K562 (cell line): ENCODE results near the gene DHDH. TPM values are rescaled to one million over a fixed set of nuclear protein-coding genes. Genes with fewer than 3 reads are reported as not detected.

Experiments used
- ATAC-seq: fragments of 200-7000 bp; cut with Tn5 transposase; 3 replicates; pipeline ENCODE4 v1.9.1; 2020; ENCODE audit warnings: moderate library complexity
- BruUV-seq: library from RNA; stranded (reverse); fragments of 400-500 nt; replicated peaks from 2 replicates; lab custom pipeline; 2021; lab: Mats Ljungman, UMichigan
- CTCF ChIA-PET: fragments of 300-600 bp; formaldehyde crosslinking; extraction: SDS; loops from one replicate; lab custom pipeline; 2021; ENCODE audit warnings: low intra/inter-chr PET ratio; lab: Yijun Ruan, JAX
- POLR2A ChIA-PET: fragments of 300-600, 350-650 bp; sonication (Branson Sonifier 250); formaldehyde crosslinking; extraction: SDS; loops from one replicate; lab custom pipeline; 2021; ENCODE audit warnings: antibody characterized with exemption, inconsistent platforms; lab: Yijun Ruan, JAX
- DNase-seq, 4 experiments: peaks; one replicate each; pipeline versions ENCODE4 v3.0.0 to v3.0.0-alpha.2; 2011 to 2018; ENCODE audit warnings: low spot score in 3 of 4, mixed read lengths in 3 of 4; ENCODE audit errors: extremely low read depth in 1 of 4
- FAIRE-seq: peaks from 2 replicates; lab custom pipeline; 2011; peaks lifted over from hg19 to GRCh38; lab: Jason Lieb, UNC
- H2AFZ ChIP-seq: 2 replicates; pipeline ENCODE4 v1.6.0; 2011; ENCODE audit warnings: low read depth, low read length, control low read depth, inconsistent platforms
- H3K27ac ChIP-seq: fragments of 200-600 bp; 3 replicates; pipeline ENCODE4 v1.8.0; 2011; ENCODE audit warnings: low read depth, mild to moderate bottlenecking, control low read depth, inconsistent platforms, low read length, moderate library complexity, mixed read lengths; ENCODE audit errors: extremely low read depth
- H3K27me3 ChIP-seq, 2 experiments: fragments of 300-600 bp in 1 of 2; 2 replicates in 1 of 2; 3 replicates in 1 of 2; pipeline versions ENCODE4 v1.6.0 to v1.8.0; 2011; ENCODE audit warnings: inconsistent platforms in 2 of 2, low read length in 2 of 2, mild to moderate bottlenecking in 1 of 2, mixed read lengths in 1 of 2, moderate library complexity in 1 of 2; ENCODE audit not compliant: control insufficient read depth in 2 of 2, insufficient read depth in 2 of 2
- H3K36me3 ChIP-seq: fragments of 300-600 bp; 3 replicates; pipeline ENCODE4 v1.8.0; 2011; ENCODE audit warnings: mild to moderate bottlenecking, low read length, inconsistent platforms; ENCODE audit not compliant: control insufficient read depth, insufficient read depth
- H3K4me1 ChIP-seq, 2 experiments: fragments of 200-600 bp in 1 of 2; replicated peaks in 1 of 2; 2 replicates in 1 of 2; 3 replicates in 1 of 2; pipeline versions ENCODE4 v1.5.1 to v1.8.0; 2011; ENCODE audit warnings: inconsistent platforms in 2 of 2, low read length in 2 of 2, mild to moderate bottlenecking in 1 of 2, mixed read lengths in 1 of 2, moderate library complexity in 1 of 2; ENCODE audit not compliant: control insufficient read depth in 2 of 2, insufficient read depth in 2 of 2
- H3K4me2 ChIP-seq: 2 replicates; pipeline ENCODE4 v1.6.1; 2011; ENCODE audit warnings: low read length, control low read depth, inconsistent platforms, mixed read lengths; ENCODE audit not compliant: insufficient read depth
- H3K4me3 ChIP-seq: fragments of 200-600 bp; sonication (generic), shearing (Covaris generic); 2 replicates; pipeline ENCODE4 v1.5.1; 2016; ENCODE audit warnings: control low read depth, inconsistent platforms
- H3K79me2 ChIP-seq: fragments of 200-600 bp; 3 replicates; pipeline ENCODE4 v1.8.0; 2011; ENCODE audit warnings: low read length, inconsistent platforms; ENCODE audit not compliant: control insufficient read depth, insufficient read depth
- H3K9ac ChIP-seq, 2 experiments: 2 replicates each; pipeline versions ENCODE4 v1.6.0 to v1.6.1; 2011; ENCODE audit warnings: low read depth in 2 of 2, low read length in 2 of 2, control low read depth in 1 of 2, inconsistent platforms in 1 of 2, mild to moderate bottlenecking in 1 of 2, mixed read lengths in 1 of 2; ENCODE audit not compliant: insufficient read depth in 1 of 2
- H3K9me1 ChIP-seq: one replicate; pipeline ENCODE4 v1.6.0; 2011; ENCODE audit warnings: inconsistent platforms, mild to moderate bottlenecking, low read length, moderate library complexity; ENCODE audit not compliant: control insufficient read depth, insufficient read depth
- H3K9me3 ChIP-seq: replicated peaks from 2 replicates; pipeline ENCODE4 v1.5.1; 2011; ENCODE audit warnings: low read depth, low read length, inconsistent platforms; ENCODE audit not compliant: control insufficient read depth, insufficient read depth
- H4K20me1 ChIP-seq: replicated peaks from 2 replicates; pipeline ENCODE4 v1.6.1; 2011; ENCODE audit warnings: low read length, inconsistent platforms, mixed read lengths; ENCODE audit not compliant: control insufficient read depth, insufficient read depth
- CBFA2T2 ChIP-seq: fragments of 450-650 bp; conservative IDR thresholded peaks from 2 replicates; pipeline ENCODE4 v1.6.1; 2017; ENCODE audit warnings: mild to moderate bottlenecking
- ERF ChIP-seq: fragments of 450-650 bp; formaldehyde crosslinking; IDR thresholded peaks from 2 replicates; pipeline ENCODE4 v1.4.0; 2020; ENCODE audit warnings: mild to moderate bottlenecking, mixed read lengths
- ETV6 ChIP-seq, 3 experiments: fragments of 150-350 bp in 1 of 3; sonication (generic) in 1 of 3; formaldehyde crosslinking in 1 of 3; IDR thresholded peaks; 2 replicates each; pipeline versions ENCODE4 v1.6.1 to v1.8.0; 2014 to 2022; ENCODE audit warnings: borderline replicate concordance in 2 of 3, low read depth in 2 of 3, antibody characterized with exemption in 1 of 3, low read length in 1 of 3, mild to moderate bottlenecking in 1 of 3, missing genetic modification reagents in 1 of 3
- MAFG ChIP-seq: fragments of 450-650 bp; conservative IDR thresholded peaks from 2 replicates; pipeline ENCODE4 v1.6.1; 2016; ENCODE audit warnings: missing genetic modification characterization, missing compliant biosample characterization
- NKRF ChIP-seq: fragments of 450-650 bp; IDR thresholded peaks from 2 replicates; pipeline ENCODE4 v1.6.1; 2016; ENCODE audit warnings: borderline replicate concordance
- NR4A1 ChIP-seq, 2 experiments: fragments of 250-450 bp in 1 of 2; fragments of 450-650 bp in 1 of 2; sonication (Bioruptor Pico) in 1 of 2; IDR thresholded peaks; 2 replicates each; pipeline versions ENCODE4 v1.4.0 to v1.6.1; 2016 to 2020; ENCODE audit warnings: mild to moderate bottlenecking in 2 of 2, missing compliant biosample characterization in 1 of 2, missing genetic modification characterization in 1 of 2, moderate library complexity in 1 of 2
- PRDM10 ChIP-seq: fragments of 450-650 bp; IDR thresholded peaks from 2 replicates; pipeline ENCODE4 v1.6.1; 2018; ENCODE audit not compliant: partially characterized antibody
- ZBTB5 ChIP-seq: fragments of 450-650 bp; IDR thresholded peaks from 2 replicates; pipeline ENCODE4 v1.6.1; 2017; ENCODE audit warnings: antibody characterized with exemption
- ZNF224 ChIP-seq: sonication (generic); formaldehyde crosslinking; IDR thresholded peaks from 2 replicates; pipeline ENCODE4 v1.8.0; 2022; ENCODE audit warnings: mild to moderate bottlenecking, missing genetic modification reagents
- WGBS: fragments of 100-300 bp; shearing (Covaris generic); methylation state at CpG from one replicate; pipeline ENCODE4 v1.1.6; 2016; ENCODE audit warnings: low coverage, mixed read lengths; ENCODE audit not compliant: insufficient coverage; ENCODE audit errors: missing lambda C conversion rate; 5-methylcytosine and 5-hydroxymethylcytosine counted together
- in situ Hi-C: fragments of 300-500 bp; cut with MboI; formaldehyde crosslinking; loops from 4 replicates; pipeline ENCODE4 v1.15.0; 2018; ENCODE audit warnings: inconsistent platforms, mixed read lengths
- intact Hi-C: fragments of 100-400 bp; cut with micrococcal nuclease; formaldehyde crosslinking; loops from 2 replicates; pipeline ENCODE4 v1.14.2; 2022
- polyA plus RNA-seq, 8 experiments: library from polyadenylated mRNA; depleted of rRNA in 4 of 8; stranded (reverse) in 5 of 8; unstranded in 3 of 8; fragments of >200 nt; fragmentation: Nextera tagmentation in 2 of 8; fragmentation: Illumina TruSeq in 1 of 8; extraction: Ambion mirVana in 2 of 8; extraction: Trizol in 1 of 8; gene quantifications; 2 replicates each; pipeline versions ENCODE4 v1.2.1 to v1.2.3, GENCODE V29; 2011 to 2014; ENCODE audit warnings: inconsistent platforms in 1 of 8, missing spikeins in 1 of 8
- total RNA-seq, 7 experiments: library from RNA; depleted of rRNA in 6 of 7; stranded (reverse); fragments of >200 nt in 6 of 7; fragmentation: Illumina TruSeq in 2 of 7; extraction: Trizol in 2 of 7; gene quantifications; 2 replicates each; pipeline versions ENCODE4 v1.2.1 to v1.2.3, GENCODE V29; 2011 to 2021; ENCODE audit warnings: low replicate concordance in 1 of 7

DHDH gene
- total and polyA plus RNA-seq, 9 of the 15 experiments (the other 6 are each of a cell fraction or from before 2014, with no cell fraction given): 0.37 to 1.9 (median 0.87) TPM

- in situ Hi-C loops: no loop called here
- no peaks in the 10 kb centered on the region for H4K20me1 ChIP-seq
- peak overlapping the region; percentile 73 for H3K27ac ChIP-seq
- peak overlapping the region; percentile 84 to 94 for H3K9ac ChIP-seq
- H3K79me2 ChIP-seq: peaks cover 69% of the 10 kb centered on the region
- FAIRE-seq: no peak
- H3K9me1 ChIP-seq: no peaks in the 10 kb centered on the region
- no peaks in the 10 kb centered on the region for H3K27me3 ChIP-seq
- ChIA-PET CTCF (interaction anchor here (0.7 kb wide), 1 partner anchor 114 kb away, joined by 3 read pairs; no protein-coding TSS in a partner anchor), POLR2A (interaction anchor here (0.7 to 3.0 kb wide), 14 partner anchors 8 to 332 kb away, joined by 3 to 42 read pairs (median 4); partner anchors contain the start of genes FTL, PPP1R15A and SLC6A16)
- intact Hi-C loops: loop anchor here (10.0 kb wide), 2 partner anchors 162 to 232 kb away; partner anchors contain the start of genes HRC and TRPM4
- peak in 1 of 4 experiments; percentile 43 for DNase-seq
- whole genome bisulfite sequencing: 2% methylated on average over 20 of the region's 20 CpGs
- H3K4me3 ChIP-seq: peak overlapping the region; percentile 87
- peak overlapping the region; percentile 88 for H3K4me2 ChIP-seq
- no TSS peak for BruUV-seq
- peaks cover 44% of the 10 kb centered on the region for H3K36me3 ChIP-seq
- peak; percentile 4 for ATAC-seq
- peaks cover 5 to 30% of the 10 kb centered on the region in 2 experiments; a peak in 4 of 5 replicates for H3K4me1 ChIP-seq
- H2AFZ ChIP-seq: peak overlapping the region; percentile 55
- no peaks in the 10 kb centered on the region for H3K9me3 ChIP-seq
- TF ChIP-seq ZBTB5: no peak
- TF ChIP-seq PRDM10: no peak
- TF ChIP-seq ETV6 (IDR thresholded peaks at IDR 0.05; ENCODE audit: borderline replicate concordance in 1 of 2, low read depth in 2 of 2, low read length in 1 of 2): no peak
- TF ChIP-seq ETV6 (CRISPR knock-in tag; IDR thresholded peaks at IDR 0.05; ENCODE audit: borderline replicate concordance): no peak
- 0 out of 2 replicates have a peak, but pooled peaks have one; percentile 31 for TF ChIP-seq ERF (CRISPR knock-in tag)
- 0 out of 2 replicates have a peak, but pooled peaks have one; percentile 32 for TF ChIP-seq ZNF224 (CRISPR knock-in tag)
- TF ChIP-seq CBFA2T2: no peak
- no peak for TF ChIP-seq MAFG (tag)
- TF ChIP-seq NKRF: peak; percentile 45
- TF ChIP-seq NR4A1 (CRISPR knock-in tag; IDR thresholded peaks at IDR 0.05): no peak
- no peak for TF ChIP-seq NR4A1 (tag; IDR thresholded peaks at IDR 0.05)
Measured at GRCh38 chr19:48992581-48993174, 59.2 kb downstream of the DHDH start.
